Stimulated activated CD8-positive, alpha-beta memory T cell treated with anti-CD3 and anti-CD28 coated beads, Interleukin-15, amount 100 ng/mL, for 1 hour (primary cell): ENCODE results near the gene GAS6.
"Not testable (repeated sequence)": the region's sequence is repeated elsewhere in the genome, so short reads cannot be mapped to it uniquely, and the experiment has no call there.

Experiments used
- DNase-seq: peaks from one replicate; pipeline ENCODE4 v3.0.0-alpha.2; 2020; ENCODE audit warnings: low read depth

The GAS6 gene

GRCh38 chr13:113791226-113791625 is 72.7 kb downstream of the GAS6 start:
- DNase-seq: no peak

GRCh38 chr13:113789931-113790330 is 73.9 kb downstream of the GAS6 start:
- DNase-seq: not testable (repeated sequence)

GRCh38 chr13:113789167-113789566 is 74.7 kb downstream of the GAS6 start:
- no peak for DNase-seq

- DNase-seq: no peak
These were observed 75.3 kb downstream of the GAS6 start for GRCh38 chr13:113788413-113789135.

GRCh38 chr13:113787694-113788093 is 76.2 kb downstream of the GAS6 start:
- DNase-seq: no peak

GRCh38 chr13:113786262-113786841 is 77.5 kb downstream of the GAS6 start:
- DNase-seq: no peak

GRCh38 chr13:113785051-113786010 is 78.5 kb downstream of the GAS6 start:
- no peak for DNase-seq

- DNase-seq: no peak
These were observed 79.2 kb downstream of the GAS6 start for GRCh38 chr13:113784645-113785024.

- DNase-seq: no peak
These were observed 79.8 kb downstream of the GAS6 start for GRCh38 chr13:113783966-113784644.

- DNase-seq: no peak
These were observed 80.5 kb downstream of the GAS6 start for GRCh38 chr13:113783200-113783881.

- DNase-seq: no peak
These were observed 81.4 kb downstream of the GAS6 start for GRCh38 chr13:113782472-113782871.

GRCh38 chr13:113781571-113781970 is 82.3 kb downstream of the GAS6 start:
- no peak for DNase-seq

GRCh38 chr13:113777311-113778260 is 86.3 kb downstream of the GAS6 start:
- DNase-seq: no peak

GRCh38 chr13:113776231-113777125 is 87.4 kb downstream of the GAS6 start:
- DNase-seq: no peak

- no peak for DNase-seq
These were observed 88.3 kb downstream of the GAS6 start for GRCh38 chr13:113775451-113776145.

GRCh38 chr13:113774177-113775107 is 89.4 kb downstream of the GAS6 start:
- no peak for DNase-seq

GRCh38 chr13:113771709-113772331 is 92.1 kb downstream of the GAS6 start:
- DNase-seq: no peak
